ENCODE measurements around the gene NOL9. TPM values are rescaled to one million over a fixed set of nuclear protein-coding genes. Genes with fewer than 3 reads are reported as not detected.

Gene NOL9
- total RNA-seq, 4 donors from 2014 or later = 4.7 to 44.8 (median 23.7) TPM

GRCh38 chr1:6544831-6545230 is 9.5 kb downstream of the NOL9 start:
- no peaks in the 10 kb centered on the region for H3K4me1 ChIP-seq
- TF ChIP-seq POLR2A (IDR thresholded peaks at IDR 0.05) (no peak), CTCF (IDR thresholded peaks at IDR 0.05) (no peak)
- H3K27me3 ChIP-seq = no peaks in the 10 kb centered on the region
- H3K27ac ChIP-seq = no peak overlapping the region
- H3K36me3 ChIP-seq = no peaks in the 10 kb centered on the region
- no peak for DNase-seq
- H3K4me3 ChIP-seq = no peak overlapping the region
- intact Hi-C loops (cut with DNase I; ENCODE audit: low total_unique reads) = no loop called here
- H3K9me3 ChIP-seq = no peaks in the 10 kb centered on the region

- TF ChIP-seq POLR2A (IDR thresholded peaks at IDR 0.05) = no peak
- no peak for TF ChIP-seq CTCF (IDR thresholded peaks at IDR 0.05)
- DNase-seq = no peak
- Histone ChIP-seq H3K36me3 (no peaks in the 10 kb centered on the region), H3K4me1 (no peaks in the 10 kb centered on the region), H3K4me3 (no peak overlapping the region), H3K27me3 (no peaks in the 10 kb centered on the region), H3K27ac (no peak overlapping the region), H3K9me3 (no peaks in the 10 kb centered on the region)
- intact Hi-C loops (cut with DNase I; ENCODE audit: low total_unique reads) = no loop called here
Observed at GRCh38 chr1:6538956-6539355, 15.4 kb downstream of the NOL9 start.

GRCh38 chr1:6536291-6536690 is 18.0 kb downstream of the NOL9 start:
- DNase-seq = no peak
- Histone ChIP-seq H3K4me3 (no peak overlapping the region), H3K4me1 (no peaks in the 10 kb centered on the region), H3K36me3 (no peaks in the 10 kb centered on the region), H3K27me3 (no peaks in the 10 kb centered on the region), H3K9me3 (no peaks in the 10 kb centered on the region), H3K27ac (no peak overlapping the region)
- TF ChIP-seq CTCF (IDR thresholded peaks at IDR 0.05) (no peak), POLR2A (IDR thresholded peaks at IDR 0.05) (no peak)
- intact Hi-C loops (cut with DNase I; ENCODE audit: low total_unique reads) = no loop called here

- intact Hi-C loops (cut with DNase I; ENCODE audit: low total_unique reads) = no loop called here
- Histone ChIP-seq H3K27me3 (no peaks in the 10 kb centered on the region), H3K4me1 (no peaks in the 10 kb centered on the region), H3K27ac (no peak overlapping the region), H3K9me3 (no peaks in the 10 kb centered on the region), H3K4me3 (no peak overlapping the region), H3K36me3 (no peaks in the 10 kb centered on the region)
- no peak for TF ChIP-seq POLR2A (IDR thresholded peaks at IDR 0.05)
- no peak for TF ChIP-seq CTCF (IDR thresholded peaks at IDR 0.05)
- DNase-seq = no peak
Observed at GRCh38 chr1:6535214-6535613, 19.1 kb downstream of the NOL9 start.

GRCh38 chr1:6534248-6534822 is 20.0 kb downstream of the NOL9 start:
- no peaks in the 10 kb centered on the region for H3K27me3 ChIP-seq
- H3K4me3 ChIP-seq = no peak overlapping the region
- TF ChIP-seq POLR2A (IDR thresholded peaks at IDR 0.05) (no peak), CTCF (IDR thresholded peaks at IDR 0.05) (no peak)
- intact Hi-C loops (cut with DNase I; ENCODE audit: low total_unique reads) = no loop called here
- no peak overlapping the region for H3K27ac ChIP-seq
- H3K4me1 ChIP-seq = no peaks in the 10 kb centered on the region
- no peaks in the 10 kb centered on the region for H3K9me3 ChIP-seq
- H3K36me3 ChIP-seq = no peaks in the 10 kb centered on the region
- no peak for DNase-seq
